Testis (tissue), 3 donors: ENCODE measurements around the gene FAM20B. TPM values are rescaled to one million over a fixed set of nuclear protein-coding genes. Genes with fewer than 3 reads are reported as not detected.

Source experiments
- DNase-seq: peaks from one replicate; pipeline ENCODE4 v3.0.0-alpha.2; 2019
- H3K27ac ChIP-seq, 2 donors: fragments of 200-600 bp; sonication (generic); one replicate each; pipeline ENCODE4 v1.5.1; 2019
- H3K27me3 ChIP-seq: fragments of 200-600 bp; sonication (generic); one replicate; pipeline ENCODE4 v1.5.1; 2019
- H3K36me3 ChIP-seq: fragments of 200-600 bp; sonication (generic); one replicate; pipeline ENCODE4 v1.5.1; 2017; ENCODE audit warnings: low read depth; ENCODE audit errors: missing control alignments
- H3K4me1 ChIP-seq: fragments of 200-600 bp; sonication (generic); one replicate; pipeline ENCODE4 v1.5.1; 2019
- H3K4me3 ChIP-seq, 2 donors: fragments of 200-600 bp; sonication (generic); one replicate each; pipeline ENCODE4 v1.5.1; 2017 to 2019
- H3K9me3 ChIP-seq: fragments of 200-600 bp; sonication (generic); one replicate; pipeline ENCODE4 v1.5.1; 2017
- CTCF ChIP-seq, 3 experiments: fragments of 450-650 bp in 2 of 3; fragments of 200-600 bp in 1 of 3; sonication (generic) in 1 of 3; IDR thresholded peaks; one replicate each; pipeline ENCODE4 v1.5.1; 2016 to 2019; ENCODE audit warnings: antibody characterized with exemption in 3 of 3, mild to moderate bottlenecking in 2 of 3, moderate library complexity in 1 of 3
- POLR2A ChIP-seq: fragments of 450-650 bp; IDR thresholded peaks from one replicate; pipeline ENCODE4 v1.6.1; 2017; ENCODE audit warnings: antibody characterized with exemption, mild to moderate bottlenecking, moderate library complexity
- WGBS, 2 donors: methylation state at CpG; one replicate each; pipeline ENCODE4 v1.1.5; 2018; 5-methylcytosine and 5-hydroxymethylcytosine counted together
- intact Hi-C: fragments of 100-400 bp; cut with DNase I; formaldehyde crosslinking; loops from one replicate; pipeline ENCODE4 v1.15.1; 2023; ENCODE audit warnings: low total_unique reads
- polyA plus RNA-seq: library from polyadenylated mRNA; stranded (reverse); fragments of 350-450 nt; fragmentation: Illumina TruSeq; extraction: RNeasy Lipid Tissue Mini Kit (QIAGEN cat#74804); gene quantifications from one replicate; pipeline ENCODE4 v1.2.3, GENCODE V29; 2014; ENCODE audit warnings: low read depth, low replicate concordance; ENCODE audit not compliant: insufficient read depth
- total RNA-seq, 2 donors: library from RNA; depleted of rRNA; stranded (reverse); fragments of >200 nt; gene quantifications; one replicate each; pipeline ENCODE4 v1.2.3, GENCODE V29; 2016

FAM20B gene
- total and polyA plus RNA-seq, 3 donors from 2014 or later, result 16.8 to 22.3 (median 20.1) TPM

GRCh38 chr1:179066471-179066870, 40.8 kb downstream of the FAM20B start:
- H3K36me3 ChIP-seq, result no peaks in the 10 kb centered on the region
- WGBS, 2 donors, result 92 to 100% methylated on average over 4 of the region's 4 CpGs
- no peak overlapping the region for H3K4me3 ChIP-seq
- intact Hi-C loops, result no loop called here
- H3K27ac ChIP-seq, result no peak overlapping the region
- no peaks in the 10 kb centered on the region for H3K27me3 ChIP-seq
- H3K4me1 ChIP-seq, result no peaks in the 10 kb centered on the region
- DNase-seq, result no peak
- H3K9me3 ChIP-seq, result no peaks in the 10 kb centered on the region
- TF ChIP-seq CTCF (IDR thresholded peaks at IDR 0.05), result no peak
- no peak for TF ChIP-seq POLR2A

GRCh38 chr1:179077396-179077795, 51.7 kb downstream of the FAM20B start:
- H3K4me3 ChIP-seq, result no peak overlapping the region
- no peak for DNase-seq
- H3K27me3 ChIP-seq, result no peaks in the 10 kb centered on the region
- no peak for TF ChIP-seq CTCF (IDR thresholded peaks at IDR 0.05)
- TF ChIP-seq POLR2A, result no peak
- peaks cover 6% of the 10 kb centered on the region for H3K4me1 ChIP-seq
- no peaks in the 10 kb centered on the region for H3K36me3 ChIP-seq
- H3K9me3 ChIP-seq, result no peaks in the 10 kb centered on the region
- 84 to 86% methylated on average over 7 of the region's 7 CpGs for WGBS, 2 donors
- no peak overlapping the region for H3K27ac ChIP-seq
- intact Hi-C loops, result no loop called here

- TF ChIP-seq CTCF (IDR thresholded peaks at IDR 0.05) (peak; percentile 60 to 64 (median 62)), POLR2A (no peak)
- Histone ChIP-seq H3K9me3 (no peaks in the 10 kb centered on the region), H3K27me3 (no peaks in the 10 kb centered on the region), H3K36me3 (no peaks in the 10 kb centered on the region), H3K4me1 (peaks cover 13% of the 10 kb centered on the region), H3K27ac (no peak overlapping the region), H3K4me3 (no peak overlapping the region)
- 56 to 57% methylated on average over 18 of the region's 18 CpGs for WGBS, 2 donors
- intact Hi-C loops, result no loop called here
- peak; percentile 78 for DNase-seq
Measured at GRCh38 chr1:179079113-179079761, 53.5 kb downstream of the FAM20B start.

- H3K4me3 ChIP-seq, result peak overlapping the region; percentile 61 to 79
- H3K4me1 ChIP-seq, result peaks cover 13% of the 10 kb centered on the region
- DNase-seq, result no peak
- no peaks in the 10 kb centered on the region for H3K36me3 ChIP-seq
- no peaks in the 10 kb centered on the region for H3K27me3 ChIP-seq
- intact Hi-C loops, result loop anchor here (10.0 kb wide), 1 partner anchor 114 kb away; no protein-coding TSS in a partner anchor
- 30 to 35% methylated on average over 18 of the region's 18 CpGs for WGBS, 2 donors
- no peaks in the 10 kb centered on the region for H3K9me3 ChIP-seq
- TF ChIP-seq POLR2A (no peak), CTCF (IDR thresholded peaks at IDR 0.05) (no peak)
- peak overlapping the region; percentile 5 to 69 for H3K27ac ChIP-seq
Measured at GRCh38 chr1:179080866-179081686, 55.4 kb downstream of the FAM20B start.
